SK-N-SH treated with all-trans-retinoic acid at 6 μM for 48 hours (cell line): ENCODE results near the gene ATP1A2.

Source experiments
- ARNTL ChIP-seq: fragments of 450-650 bp; formaldehyde crosslinking; IDR thresholded peaks from 2 replicates; pipeline ENCODE4 v1.5.0; 2020; ENCODE audit warnings: low read depth, mild to moderate bottlenecking, moderate library complexity, borderline replicate concordance
- BACH2 ChIP-seq: fragments of 250-450 bp; sonication (Bioruptor Pico); IDR thresholded peaks from 2 replicates; pipeline ENCODE4 v1.9.0; 2021; ENCODE audit warnings: mild to moderate bottlenecking, borderline replicate concordance
- CSDC2 ChIP-seq: fragments of 250-450 bp; sonication (Bioruptor Pico); IDR thresholded peaks from 2 replicates; pipeline ENCODE4 v1.5.0; 2020; ENCODE audit warnings: mild to moderate bottlenecking, moderate library complexity
- ESRRG ChIP-seq: fragments of 250-450 bp; sonication (Bioruptor Pico); IDR thresholded peaks from 2 replicates; pipeline ENCODE4 v1.6.1; 2021; ENCODE audit warnings: mild to moderate bottlenecking
- GLIS3 ChIP-seq: fragments of 250-450 bp; sonication (Bioruptor Pico); IDR thresholded peaks from 2 replicates; pipeline ENCODE4 v1.5.0; 2020; ENCODE audit warnings: mild to moderate bottlenecking, moderate library complexity
- OSR1 ChIP-seq: fragments of 250-450 bp; sonication (Bioruptor Pico); IDR thresholded peaks from 2 replicates; pipeline ENCODE4 v1.8.0; 2022; ENCODE audit warnings: moderate library complexity, mild to moderate bottlenecking, inconsistent platforms
- RARB ChIP-seq: fragments of 250-450 bp; sonication (Bioruptor Pico); IDR thresholded peaks from 2 replicates; pipeline ENCODE4 v1.8.0; 2021; ENCODE audit warnings: mild to moderate bottlenecking, moderate library complexity
- TCF4 ChIP-seq: fragments of 250-450 bp; sonication (Bioruptor Pico); IDR thresholded peaks from 2 replicates; pipeline ENCODE4 v1.8.0; 2021; ENCODE audit warnings: mild to moderate bottlenecking, moderate library complexity, borderline replicate concordance
- ZC3H10 ChIP-seq: fragments of 250-450 bp; sonication (Bioruptor Pico); IDR thresholded peaks from 2 replicates; pipeline ENCODE4 v1.5.1; 2021; ENCODE audit warnings: mild to moderate bottlenecking, moderate library complexity
- ZFP30 ChIP-seq: fragments of 450-650 bp; formaldehyde crosslinking; IDR thresholded peaks from 2 replicates; pipeline ENCODE4 v1.5.0; 2022; ENCODE audit warnings: mild to moderate bottlenecking, moderate library complexity
- TF ChIP-seq, protein P1 (sequence below): fragments of 250-450 bp; sonication (Bioruptor Pico); IDR thresholded peaks from 2 replicates; pipeline ENCODE4 v1.8.0; 2020; ENCODE audit warnings: mild to moderate bottlenecking, moderate library complexity, borderline replicate concordance
- TF ChIP-seq, protein P2 (sequence below): fragments of 250-450 bp; sonication (Bioruptor Pico); IDR thresholded peaks from 2 replicates; pipeline ENCODE4 v1.8.0; 2021; ENCODE audit warnings: low read depth, mild to moderate bottlenecking, moderate library complexity, borderline replicate concordance
- TF ChIP-seq, protein P3 (sequence below): fragments of 250-450 bp; sonication (Bioruptor Pico); IDR thresholded peaks from 2 replicates; pipeline ENCODE4 v1.5.1; 2020; ENCODE audit warnings: low read depth, mild to moderate bottlenecking, moderate library complexity

DNA sequence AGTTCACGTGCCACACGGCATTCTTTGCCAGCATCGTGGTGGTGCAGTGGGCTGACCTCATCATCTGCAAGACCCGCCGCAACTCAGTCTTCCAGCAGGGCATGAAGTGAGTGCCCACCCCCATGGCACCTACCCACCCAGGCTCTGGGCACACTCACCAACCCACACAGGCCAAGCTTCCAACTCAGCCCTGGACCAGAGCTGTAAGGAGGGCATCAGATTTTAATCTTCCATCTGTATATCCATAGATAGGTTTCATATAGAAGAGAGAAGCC, 21.3 kb downstream of the ATP1A2 start:
- TF ChIP-seq, protein P1, sequence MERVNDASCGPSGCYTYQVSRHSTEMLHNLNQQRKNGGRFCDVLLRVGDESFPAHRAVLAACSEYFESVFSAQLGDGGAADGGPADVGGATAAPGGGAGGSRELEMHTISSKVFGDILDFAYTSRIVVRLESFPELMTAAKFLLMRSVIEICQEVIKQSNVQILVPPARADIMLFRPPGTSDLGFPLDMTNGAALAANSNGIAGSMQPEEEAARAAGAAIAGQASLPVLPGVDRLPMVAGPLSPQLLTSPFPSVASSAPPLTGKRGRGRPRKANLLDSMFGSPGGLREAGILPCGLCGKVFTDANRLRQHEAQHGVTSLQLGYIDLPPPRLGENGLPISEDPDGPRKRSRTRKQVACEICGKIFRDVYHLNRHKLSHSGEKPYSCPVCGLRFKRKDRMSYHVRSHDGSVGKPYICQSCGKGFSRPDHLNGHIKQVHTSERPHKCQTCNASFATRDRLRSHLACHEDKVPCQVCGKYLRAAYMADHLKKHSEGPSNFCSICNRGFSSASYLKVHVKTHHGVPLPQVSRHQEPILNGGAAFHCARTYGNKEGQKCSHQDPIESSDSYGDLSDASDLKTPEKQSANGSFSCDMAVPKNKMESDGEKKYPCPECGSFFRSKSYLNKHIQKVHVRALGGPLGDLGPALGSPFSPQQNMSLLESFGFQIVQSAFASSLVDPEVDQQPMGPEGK (CRISPR knock-in tag) = no peak
- TF ChIP-seq ZC3H10 (CRISPR knock-in tag) (no peak), BACH2 (CRISPR knock-in tag) (no peak), RARB (CRISPR knock-in tag) (no peak), ARNTL (CRISPR knock-in tag) (no peak), ESRRG (no peak), TCF4 (CRISPR knock-in tag) (no peak), GLIS3 (no peak), ZFP30 (no peak), OSR1 (CRISPR knock-in tag) (no peak), CSDC2 (no peak)
- TF ChIP-seq, protein P2, sequence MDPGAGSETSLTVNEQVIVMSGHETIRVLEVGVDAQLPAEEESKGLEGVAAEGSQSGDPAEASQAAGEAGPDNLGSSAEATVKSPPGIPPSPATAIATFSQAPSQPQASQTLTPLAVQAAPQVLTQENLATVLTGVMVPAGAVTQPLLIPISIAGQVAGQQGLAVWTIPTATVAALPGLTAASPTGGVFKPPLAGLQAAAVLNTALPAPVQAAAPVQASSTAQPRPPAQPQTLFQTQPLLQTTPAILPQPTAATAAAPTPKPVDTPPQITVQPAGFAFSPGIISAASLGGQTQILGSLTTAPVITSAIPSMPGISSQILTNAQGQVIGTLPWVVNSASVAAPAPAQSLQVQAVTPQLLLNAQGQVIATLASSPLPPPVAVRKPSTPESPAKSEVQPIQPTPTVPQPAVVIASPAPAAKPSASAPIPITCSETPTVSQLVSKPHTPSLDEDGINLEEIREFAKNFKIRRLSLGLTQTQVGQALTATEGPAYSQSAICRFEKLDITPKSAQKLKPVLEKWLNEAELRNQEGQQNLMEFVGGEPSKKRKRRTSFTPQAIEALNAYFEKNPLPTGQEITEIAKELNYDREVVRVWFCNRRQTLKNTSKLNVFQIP (CRISPR knock-in tag) = no peak
- TF ChIP-seq, protein P3, sequence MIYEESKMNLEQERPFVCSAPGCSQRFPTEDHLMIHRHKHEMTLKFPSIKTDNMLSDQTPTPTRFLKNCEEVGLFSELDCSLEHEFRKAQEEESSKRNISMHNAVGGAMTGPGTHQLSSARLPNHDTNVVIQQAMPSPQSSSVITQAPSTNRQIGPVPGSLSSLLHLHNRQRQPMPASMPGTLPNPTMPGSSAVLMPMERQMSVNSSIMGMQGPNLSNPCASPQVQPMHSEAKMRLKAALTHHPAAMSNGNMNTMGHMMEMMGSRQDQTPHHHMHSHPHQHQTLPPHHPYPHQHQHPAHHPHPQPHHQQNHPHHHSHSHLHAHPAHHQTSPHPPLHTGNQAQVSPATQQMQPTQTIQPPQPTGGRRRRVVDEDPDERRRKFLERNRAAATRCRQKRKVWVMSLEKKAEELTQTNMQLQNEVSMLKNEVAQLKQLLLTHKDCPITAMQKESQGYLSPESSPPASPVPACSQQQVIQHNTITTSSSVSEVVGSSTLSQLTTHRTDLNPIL (CRISPR knock-in tag) = no peak
